ENCODE data around the gene NECAB3.
A peak's percentile ranks its signal among the peaks of the same experiment; 100 is the strongest.

Gene NECAB3

GRCh38 chr20:33696448-33696847 is 22.2 kb upstream of the NECAB3 start:
- DNase-seq = no peak

GRCh38 chr20:33694639-33695012 is 20.4 kb upstream of the NECAB3 start:
- no peak for DNase-seq

- DNase-seq = peak; percentile 44
Measured at GRCh38 chr20:33693741-33694638, 19.8 kb upstream of the NECAB3 start.

- no peak for DNase-seq
Measured at GRCh38 chr20:33693289-33693688, 19.1 kb upstream of the NECAB3 start.

GRCh38 chr20:33689973-33690372 is 15.7 kb upstream of the NECAB3 start:
- no peak for DNase-seq

- no peak for DNase-seq
Measured at GRCh38 chr20:33689493-33689892, 15.3 kb upstream of the NECAB3 start.

GRCh38 chr20:33688938-33689424 is 14.8 kb upstream of the NECAB3 start:
- no peak for DNase-seq

- no peak for DNase-seq
Measured at GRCh38 chr20:33687993-33688937, 14.0 kb upstream of the NECAB3 start.

GRCh38 chr20:33687370-33687915 is 13.2 kb upstream of the NECAB3 start:
- DNase-seq = no peak

- no peak for DNase-seq
Measured at GRCh38 chr20:33686984-33687366, 12.7 kb upstream of the NECAB3 start.

GRCh38 chr20:33686100-33686983 is 12.1 kb upstream of the NECAB3 start, which contains the start of gene E2F1:
E2F1 (minus strand) TSS chr20:33686385; CDS start chr20:33686264, 121 bp downstream.
- DNase-seq = peak; percentile 95

GRCh38 chr20:33685328-33686099 is 11.3 kb upstream of the NECAB3 start:
- DNase-seq = no peak

GRCh38 chr20:33684533-33685327 is 10.5 kb upstream of the NECAB3 start:
- peak; percentile 62 for DNase-seq

GRCh38 chr20:33681728-33682353 is 7.6 kb upstream of the NECAB3 start:
- DNase-seq = no peak

GRCh38 chr20:33681288-33681687 is 7.1 kb upstream of the NECAB3 start:
- DNase-seq = no peak

- DNase-seq = no peak
Measured at GRCh38 chr20:33680686-33681085, 6.5 kb upstream of the NECAB3 start.

- DNase-seq = no peak
Measured at GRCh38 chr20:33679758-33680485, 5.7 kb upstream of the NECAB3 start.

GRCh38 chr20:33677991-33678702 is 3.9 kb upstream of the NECAB3 start:
- DNase-seq = no peak
